OCI-LY1 (cell line): ENCODE measurements around the gene MMP27.

Experiments
- CTCF ChIP-seq: fragments of 200-600 bp; sonication (generic), shearing (Covaris generic); IDR thresholded peaks from 2 replicates; pipeline ENCODE4 v1.5.1; 2017; ENCODE audit warnings: mild to moderate bottlenecking, antibody characterized with exemption, low read length, moderate library complexity, mixed read lengths
- EZH2 ChIP-seq: fragments of 200-600 bp; sonication (generic), shearing (Covaris generic); IDR thresholded peaks from 2 replicates; pipeline ENCODE4 v1.8.0; 2017; ENCODE audit warnings: borderline replicate concordance, mixed run types, mild to moderate bottlenecking, antibody characterized with exemption, low read length, moderate library complexity, mixed read lengths

GRCh38 chr11:102708654-102709053 lies 3.1 kb upstream of the MMP27 start:
- TF ChIP-seq CTCF = no peak
- TF ChIP-seq EZH2 = no peak
